Limb (tissue), 2 donors: ENCODE data around the gene CEP152.

Experiments used
- DNase-seq, 2 donors: peaks; one replicate each; pipeline ENCODE4 v3.0.0-alpha.2; 2016; ENCODE audit errors: extremely low spot score in 2 of 2

CEP152 gene

DNA sequence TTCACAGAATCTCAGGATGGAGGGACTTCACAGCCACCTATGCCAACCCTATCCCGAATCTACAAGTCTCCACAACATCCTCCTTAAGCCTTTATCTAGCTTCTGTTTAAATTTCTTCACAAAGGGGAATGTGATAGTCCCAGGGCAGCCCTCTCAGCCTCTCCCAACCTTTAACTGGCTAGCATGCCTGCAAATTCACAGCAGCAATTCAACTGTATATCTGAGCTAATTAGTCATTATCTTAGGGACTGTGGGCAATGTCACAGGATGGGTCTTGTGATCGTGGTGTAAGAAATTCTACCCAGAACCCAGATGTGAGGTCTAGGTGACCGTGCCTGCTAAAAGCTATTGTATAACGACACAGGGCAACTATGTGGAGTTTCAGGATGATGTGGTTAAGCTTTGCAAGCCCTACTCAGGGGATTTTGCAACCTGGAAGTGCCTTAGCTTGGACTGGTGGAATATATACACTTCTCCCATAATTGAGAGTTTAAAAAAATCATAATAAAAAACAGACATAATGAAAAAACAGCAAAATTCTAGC, 99.8 kb downstream of the CEP152 start:
- no peak for DNase-seq

GRCh38 chr15:48708641-48709040, 102.2 kb downstream of the CEP152 start:
- no peak for DNase-seq

- no peak for DNase-seq
Measured at GRCh38 chr15:48705381-48705780, 105.5 kb downstream of the CEP152 start.

GRCh38 chr15:48703544-48703943, 107.3 kb downstream of the CEP152 start:
- DNase-seq, result no peak

- DNase-seq, result no peak
Measured at GRCh38 chr15:48702569-48703236, 108.2 kb downstream of the CEP152 start.

GRCh38 chr15:48696627-48697312, 114.1 kb downstream of the CEP152 start:
- DNase-seq, result no peak

- DNase-seq, result no peak
Measured at GRCh38 chr15:48695827-48696573, 114.9 kb downstream of the CEP152 start.

- no peak for DNase-seq
Measured at GRCh38 chr15:48695088-48695826, 115.6 kb downstream of the CEP152 start.

GRCh38 chr15:48693484-48693883, 117.4 kb downstream of the CEP152 start:
- DNase-seq, result no peak

DNA sequence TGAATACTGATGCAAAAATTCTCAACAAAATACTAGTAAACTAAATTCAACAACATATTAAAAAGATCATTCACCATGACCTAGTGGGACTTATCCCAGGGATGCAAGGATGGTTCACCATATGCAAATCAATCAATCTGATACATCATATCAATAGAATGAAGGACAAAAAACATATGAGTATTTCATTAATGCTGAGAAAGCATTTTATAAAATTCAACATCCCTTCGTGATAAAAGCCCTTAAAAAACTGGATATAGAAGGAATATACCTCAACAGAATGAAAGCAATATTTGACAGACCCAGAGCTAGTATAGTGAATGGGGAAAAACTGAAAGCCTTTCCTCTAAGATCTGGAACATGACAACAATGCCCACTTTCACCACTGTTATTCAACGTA, 122.4 kb downstream of the CEP152 start:
- DNase-seq, result no peak
